ENCODE results near the gene MUL1.

DNA sequence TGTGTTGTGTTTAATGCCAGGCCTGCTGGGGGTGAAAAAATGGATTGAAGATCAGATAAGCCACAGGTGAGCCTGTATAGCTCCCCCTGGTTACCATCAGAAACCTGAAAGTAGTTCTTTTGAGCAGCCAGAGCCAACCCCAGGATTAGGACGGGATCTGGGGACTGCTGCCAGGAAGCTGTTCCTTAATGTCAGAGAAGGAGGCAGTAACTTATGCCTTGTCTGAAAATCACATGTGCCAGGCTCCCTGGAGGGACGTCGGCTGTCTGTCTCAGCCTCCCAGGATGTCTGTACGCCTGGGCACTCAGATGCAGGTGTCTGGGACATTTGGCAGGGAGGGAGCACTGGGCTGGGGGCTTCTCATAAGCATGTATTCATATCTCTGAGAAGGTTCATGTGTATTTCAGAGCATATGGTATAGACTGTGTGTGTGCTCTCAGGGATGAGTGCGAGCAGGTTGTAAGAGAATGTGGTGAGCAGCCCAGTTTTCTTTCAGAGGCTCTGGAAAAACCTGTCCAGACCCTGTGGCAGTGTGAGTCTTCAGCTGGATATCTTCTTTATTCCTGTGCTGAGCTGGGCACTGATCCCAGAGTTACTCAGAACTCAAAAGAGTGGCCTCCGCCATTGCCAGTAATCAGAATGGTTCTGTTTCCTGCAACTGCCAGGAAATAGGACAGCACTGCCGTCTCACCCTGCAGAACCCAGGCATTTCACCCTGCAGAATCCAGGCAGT lies 47.2 kb upstream of the MUL1 start:
- TF ChIP-seq, protein P1, sequence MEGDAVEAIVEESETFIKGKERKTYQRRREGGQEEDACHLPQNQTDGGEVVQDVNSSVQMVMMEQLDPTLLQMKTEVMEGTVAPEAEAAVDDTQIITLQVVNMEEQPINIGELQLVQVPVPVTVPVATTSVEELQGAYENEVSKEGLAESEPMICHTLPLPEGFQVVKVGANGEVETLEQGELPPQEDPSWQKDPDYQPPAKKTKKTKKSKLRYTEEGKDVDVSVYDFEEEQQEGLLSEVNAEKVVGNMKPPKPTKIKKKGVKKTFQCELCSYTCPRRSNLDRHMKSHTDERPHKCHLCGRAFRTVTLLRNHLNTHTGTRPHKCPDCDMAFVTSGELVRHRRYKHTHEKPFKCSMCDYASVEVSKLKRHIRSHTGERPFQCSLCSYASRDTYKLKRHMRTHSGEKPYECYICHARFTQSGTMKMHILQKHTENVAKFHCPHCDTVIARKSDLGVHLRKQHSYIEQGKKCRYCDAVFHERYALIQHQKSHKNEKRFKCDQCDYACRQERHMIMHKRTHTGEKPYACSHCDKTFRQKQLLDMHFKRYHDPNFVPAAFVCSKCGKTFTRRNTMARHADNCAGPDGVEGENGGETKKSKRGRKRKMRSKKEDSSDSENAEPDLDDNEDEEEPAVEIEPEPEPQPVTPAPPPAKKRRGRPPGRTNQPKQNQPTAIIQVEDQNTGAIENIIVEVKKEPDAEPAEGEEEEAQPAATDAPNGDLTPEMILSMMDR (IDR thresholded peaks at IDR 0.05 in 2 of 3, conservative IDR thresholded peaks at IDR 0.05 in 1 of 3; ENCODE audit: borderline replicate concordance in 1 of 3, insufficient read depth in 1 of 3, low read depth in 2 of 3, low read length in 2 of 3): no peak
- TF ChIP-seq EZH2 (IDR thresholded peaks at IDR 0.05) (no peak), CEBPB (IDR thresholded peaks at IDR 0.05; ENCODE audit: low read depth) (no peak), EZH2phosphoT487 (IDR thresholded peaks at IDR 0.05; ENCODE audit: borderline replicate concordance) (no peak), SP1 (IDR thresholded peaks at IDR 0.05; ENCODE audit: low read depth) (no peak), POLR2AphosphoS5 (IDR thresholded peaks at IDR 0.05; ENCODE audit: low read depth, low read length) (no peak), POLR2A (IDR thresholded peaks at IDR 0.05; ENCODE audit: borderline replicate concordance, extremely low read depth, insufficient read depth, insufficient read length) (no peak), FOSL1 (IDR thresholded peaks at IDR 0.05; ENCODE audit: low read depth) (no peak)
- TF ChIP-seq, protein P2, sequence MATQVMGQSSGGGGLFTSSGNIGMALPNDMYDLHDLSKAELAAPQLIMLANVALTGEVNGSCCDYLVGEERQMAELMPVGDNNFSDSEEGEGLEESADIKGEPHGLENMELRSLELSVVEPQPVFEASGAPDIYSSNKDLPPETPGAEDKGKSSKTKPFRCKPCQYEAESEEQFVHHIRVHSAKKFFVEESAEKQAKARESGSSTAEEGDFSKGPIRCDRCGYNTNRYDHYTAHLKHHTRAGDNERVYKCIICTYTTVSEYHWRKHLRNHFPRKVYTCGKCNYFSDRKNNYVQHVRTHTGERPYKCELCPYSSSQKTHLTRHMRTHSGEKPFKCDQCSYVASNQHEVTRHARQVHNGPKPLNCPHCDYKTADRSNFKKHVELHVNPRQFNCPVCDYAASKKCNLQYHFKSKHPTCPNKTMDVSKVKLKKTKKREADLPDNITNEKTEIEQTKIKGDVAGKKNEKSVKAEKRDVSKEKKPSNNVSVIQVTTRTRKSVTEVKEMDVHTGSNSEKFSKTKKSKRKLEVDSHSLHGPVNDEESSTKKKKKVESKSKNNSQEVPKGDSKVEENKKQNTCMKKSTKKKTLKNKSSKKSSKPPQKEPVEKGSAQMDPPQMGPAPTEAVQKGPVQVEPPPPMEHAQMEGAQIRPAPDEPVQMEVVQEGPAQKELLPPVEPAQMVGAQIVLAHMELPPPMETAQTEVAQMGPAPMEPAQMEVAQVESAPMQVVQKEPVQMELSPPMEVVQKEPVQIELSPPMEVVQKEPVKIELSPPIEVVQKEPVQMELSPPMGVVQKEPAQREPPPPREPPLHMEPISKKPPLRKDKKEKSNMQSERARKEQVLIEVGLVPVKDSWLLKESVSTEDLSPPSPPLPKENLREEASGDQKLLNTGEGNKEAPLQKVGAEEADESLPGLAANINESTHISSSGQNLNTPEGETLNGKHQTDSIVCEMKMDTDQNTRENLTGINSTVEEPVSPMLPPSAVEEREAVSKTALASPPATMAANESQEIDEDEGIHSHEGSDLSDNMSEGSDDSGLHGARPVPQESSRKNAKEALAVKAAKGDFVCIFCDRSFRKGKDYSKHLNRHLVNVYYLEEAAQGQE (IDR thresholded peaks at IDR 0.05; ENCODE audit: low read depth): no peak
